Tibial artery (tissue), 4 donors: ENCODE results near the gene CLEC19A.
"Not testable (repeated sequence)": the region's sequence is repeated elsewhere in the genome, so short reads cannot be mapped to it uniquely, and the experiment has no call there.

Experiments
- DNase-seq, 2 donors: peaks; one replicate each; pipeline ENCODE4 v3.0.0-alpha.2; 2019
- H3K27ac ChIP-seq, 2 donors: fragments of 200-600 bp; sonication (generic) in 1 of 2; 1 replicate in 1 of 2; 2 replicates in 1 of 2; pipeline ENCODE4 v1.5.1; 2018 to 2019; ENCODE audit warnings: mild to moderate bottlenecking in 1 of 2
- H3K27me3 ChIP-seq, 2 donors: fragments of 200-600 bp; sonication (generic) in 1 of 2; one replicate each; pipeline versions ENCODE4 v1.5.1 to v1.6.0; 2016 to 2019
- H3K36me3 ChIP-seq, 3 donors: fragments of 200-600 bp; sonication (generic) in 2 of 3; one replicate each; pipeline ENCODE4 v1.5.1; 2016 to 2019; ENCODE audit warnings: mild to moderate bottlenecking in 2 of 3
- H3K4me1 ChIP-seq, 4 donors: fragments of 200-600 bp; sonication (generic) in 2 of 4; 1 replicate in 3 of 4; 2 replicates in 1 of 4; pipeline ENCODE4 v1.5.1; 2016 to 2019
- H3K4me3 ChIP-seq, 2 donors: fragments of 200-600 bp; sonication (generic) in 1 of 2; 1 replicate in 1 of 2; 2 replicates in 1 of 2; pipeline ENCODE4 v1.5.1; 2018 to 2019; ENCODE audit warnings: mild to moderate bottlenecking in 2 of 2
- H3K9me3 ChIP-seq, 3 donors: fragments of 200-600 bp; sonication (generic) in 1 of 3; one replicate each; pipeline ENCODE4 v1.5.1; 2016 to 2019
- intact Hi-C: fragments of 100-400 bp; cut with DNase I; formaldehyde crosslinking; loops from one replicate; pipeline ENCODE4 v1.15.0; 2023; ENCODE audit warnings: low total_unique reads
- TF ChIP-seq, protein P1 (sequence below), 2 experiments: fragments of 200-600 bp in 1 of 2; fragments of 450-650 bp in 1 of 2; IDR thresholded peaks; one replicate each; pipeline ENCODE4 v1.5.1; 2017 to 2019; ENCODE audit warnings: antibody characterized with exemption in 2 of 2, mild to moderate bottlenecking in 1 of 2, moderate library complexity in 1 of 2

Gene CLEC19A

GRCh38 chr16:19308392-19308791 is 22.9 kb downstream of the CLEC19A start:
- no peak for DNase-seq
- Histone ChIP-seq H3K4me1 (no peaks in the 10 kb centered on the region), H3K4me3 (no peak overlapping the region), H3K36me3 (no peaks in the 10 kb centered on the region), H3K9me3 (no peaks in the 10 kb centered on the region), H3K27me3 (peaks cover 0 to 6% of the 10 kb centered on the region in 2 donors), H3K27ac (no peak overlapping the region)
- TF ChIP-seq, protein P1, sequence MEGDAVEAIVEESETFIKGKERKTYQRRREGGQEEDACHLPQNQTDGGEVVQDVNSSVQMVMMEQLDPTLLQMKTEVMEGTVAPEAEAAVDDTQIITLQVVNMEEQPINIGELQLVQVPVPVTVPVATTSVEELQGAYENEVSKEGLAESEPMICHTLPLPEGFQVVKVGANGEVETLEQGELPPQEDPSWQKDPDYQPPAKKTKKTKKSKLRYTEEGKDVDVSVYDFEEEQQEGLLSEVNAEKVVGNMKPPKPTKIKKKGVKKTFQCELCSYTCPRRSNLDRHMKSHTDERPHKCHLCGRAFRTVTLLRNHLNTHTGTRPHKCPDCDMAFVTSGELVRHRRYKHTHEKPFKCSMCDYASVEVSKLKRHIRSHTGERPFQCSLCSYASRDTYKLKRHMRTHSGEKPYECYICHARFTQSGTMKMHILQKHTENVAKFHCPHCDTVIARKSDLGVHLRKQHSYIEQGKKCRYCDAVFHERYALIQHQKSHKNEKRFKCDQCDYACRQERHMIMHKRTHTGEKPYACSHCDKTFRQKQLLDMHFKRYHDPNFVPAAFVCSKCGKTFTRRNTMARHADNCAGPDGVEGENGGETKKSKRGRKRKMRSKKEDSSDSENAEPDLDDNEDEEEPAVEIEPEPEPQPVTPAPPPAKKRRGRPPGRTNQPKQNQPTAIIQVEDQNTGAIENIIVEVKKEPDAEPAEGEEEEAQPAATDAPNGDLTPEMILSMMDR (IDR thresholded peaks at IDR 0.05) = no peak
- intact Hi-C loops = no loop called here

DNA sequence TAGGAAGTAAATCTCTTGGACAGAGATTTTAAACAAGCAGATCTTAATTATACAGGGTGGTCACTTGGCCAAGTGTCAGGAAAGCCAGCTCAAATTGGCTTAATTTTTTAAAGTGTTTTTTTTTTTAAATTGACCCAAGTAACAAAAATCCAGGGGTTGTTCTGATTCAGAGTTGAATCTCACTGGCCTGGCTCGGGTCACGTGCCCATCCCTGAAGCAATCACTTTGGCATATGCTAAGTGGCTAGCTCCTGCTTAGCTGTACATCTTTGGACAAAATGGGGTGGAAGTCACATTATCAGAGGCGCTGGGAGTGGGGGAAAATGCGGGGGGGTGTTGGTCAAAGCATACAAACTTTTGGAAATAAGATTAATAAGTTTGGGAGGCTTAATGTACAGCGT is 23.6 kb downstream of the CLEC19A start:
- TF ChIP-seq, protein P1 (IDR thresholded peaks at IDR 0.05) = no peak
- Histone ChIP-seq H3K36me3 (no peaks in the 10 kb centered on the region), H3K27me3 (peaks cover 0 to 6% of the 10 kb centered on the region in 2 donors), H3K9me3 (no peaks in the 10 kb centered on the region), H3K27ac (no peak overlapping the region), H3K4me3 (no peak overlapping the region), H3K4me1 (no peaks in the 10 kb centered on the region)
- DNase-seq = no peak
- intact Hi-C loops = no loop called here

DNA sequence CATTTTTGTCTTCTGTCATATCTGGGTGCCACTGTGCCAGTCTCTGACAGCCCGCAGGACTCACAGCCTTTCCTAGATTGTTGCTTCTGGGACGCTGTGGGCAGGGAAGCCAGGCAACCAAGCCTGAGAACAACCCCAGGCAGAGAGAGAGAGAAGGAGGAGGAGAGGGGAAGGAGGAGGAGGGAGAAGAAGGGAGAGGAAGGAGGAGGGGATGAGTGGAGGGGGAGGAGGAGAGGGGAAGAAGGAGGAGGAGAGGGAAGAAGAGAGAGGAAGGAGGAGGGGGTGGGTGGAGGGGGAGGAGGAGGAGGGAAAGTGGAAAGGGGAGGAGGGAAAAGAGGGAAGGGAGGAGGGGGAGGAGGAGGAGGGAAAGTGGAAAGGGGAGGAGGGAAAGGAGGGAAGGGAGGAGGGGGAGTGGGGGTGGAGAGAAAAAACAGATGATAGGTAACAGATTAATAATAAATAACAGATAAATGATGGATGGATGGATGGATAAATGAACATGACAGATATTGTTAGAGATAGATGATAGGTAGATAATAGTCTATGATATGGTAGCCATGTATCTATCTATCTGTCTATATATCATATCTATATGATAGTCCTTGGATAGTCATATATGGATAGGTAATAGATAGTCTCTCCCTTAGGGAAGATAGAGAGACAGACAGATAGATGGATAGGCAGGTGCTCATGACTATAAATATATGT is 29.3 kb downstream of the CLEC19A start:
- Histone ChIP-seq H3K27me3 (no peaks in the 10 kb centered on the region), H3K9me3 (no peaks in the 10 kb centered on the region), H3K4me3 (no peak overlapping the region), H3K27ac (no peak overlapping the region), H3K4me1 (peaks cover 0 to 2% (median 0%) of the 10 kb centered on the region in 4 donors), H3K36me3 (no peaks in the 10 kb centered on the region)
- DNase-seq = no peak
- intact Hi-C loops = no loop called here
- TF ChIP-seq, protein P1 (IDR thresholded peaks at IDR 0.05) = no peak

GRCh38 chr16:19315889-19316433 is 30.4 kb downstream of the CLEC19A start:
- Histone ChIP-seq H3K27ac (no peak overlapping the region), H3K4me3 (no peak overlapping the region), H3K27me3 (no peaks in the 10 kb centered on the region), H3K36me3 (no peaks in the 10 kb centered on the region), H3K9me3 (no peaks in the 10 kb centered on the region), H3K4me1 (peaks cover 0 to 2% (median 0%) of the 10 kb centered on the region in 4 donors)
- TF ChIP-seq, protein P1 (IDR thresholded peaks at IDR 0.05) = no peak
- DNase-seq = no peak
- intact Hi-C loops = no loop called here

DNA sequence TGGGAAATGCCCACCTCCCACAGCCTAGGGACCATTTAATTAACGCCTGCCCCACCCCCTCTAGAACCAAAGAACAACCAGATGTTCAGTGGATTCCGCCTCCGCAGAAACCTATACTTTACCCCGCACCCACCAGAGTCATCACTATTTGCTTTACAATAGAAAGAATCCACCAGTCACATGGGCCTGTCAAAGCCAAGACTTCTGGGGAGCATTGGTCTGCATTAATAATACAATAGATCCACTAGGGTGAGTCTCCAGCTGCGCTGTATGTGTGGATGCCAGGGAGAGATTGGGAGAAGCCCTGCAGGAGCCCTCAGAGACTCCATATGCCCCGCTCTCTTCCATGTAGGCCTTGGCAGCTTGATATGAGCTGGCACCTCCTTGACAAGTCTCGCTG is 31.3 kb downstream of the CLEC19A start:
- no peak overlapping the region for H3K4me3 ChIP-seq
- H3K27ac ChIP-seq = no peak overlapping the region
- no peaks in the 10 kb centered on the region for H3K36me3 ChIP-seq
- no peaks in the 10 kb centered on the region for H3K27me3 ChIP-seq
- peaks cover 0 to 2% (median 0%) of the 10 kb centered on the region in 4 donors for H3K4me1 ChIP-seq
- intact Hi-C loops = no loop called here
- H3K9me3 ChIP-seq = no peaks in the 10 kb centered on the region
- DNase-seq = no peak
- TF ChIP-seq, protein P1 (IDR thresholded peaks at IDR 0.05) = no peak

- H3K27ac ChIP-seq, H3K4me3 ChIP-seq, H3K27me3 ChIP-seq, H3K4me1 ChIP-seq, H3K36me3 ChIP-seq, DNase-seq, H3K9me3 ChIP-seq, intact Hi-C loops: not testable (repeated sequence)
Measured at GRCh38 chr16:19321186-19321585, 35.7 kb downstream of the CLEC19A start.
